NT2/D1 (cell line): ENCODE results near the gene LTB4R2.

ENCODE experiments used
- SUZ12 ChIP-seq: IDR thresholded peaks from 2 replicates; pipeline ENCODE4 v1.6.1; 2011; ENCODE audit not compliant: insufficient read length, insufficient read depth; ENCODE audit errors: extremely low read depth
- YY1 ChIP-seq: IDR thresholded peaks from 2 replicates; pipeline ENCODE4 v1.6.1; 2011; ENCODE audit not compliant: insufficient read length, insufficient read depth
- ZNF274 ChIP-seq: IDR thresholded peaks from 2 replicates; pipeline ENCODE4 v1.6.1; 2011; ENCODE audit warnings: mild to moderate bottlenecking, low read depth, low read length

DNA sequence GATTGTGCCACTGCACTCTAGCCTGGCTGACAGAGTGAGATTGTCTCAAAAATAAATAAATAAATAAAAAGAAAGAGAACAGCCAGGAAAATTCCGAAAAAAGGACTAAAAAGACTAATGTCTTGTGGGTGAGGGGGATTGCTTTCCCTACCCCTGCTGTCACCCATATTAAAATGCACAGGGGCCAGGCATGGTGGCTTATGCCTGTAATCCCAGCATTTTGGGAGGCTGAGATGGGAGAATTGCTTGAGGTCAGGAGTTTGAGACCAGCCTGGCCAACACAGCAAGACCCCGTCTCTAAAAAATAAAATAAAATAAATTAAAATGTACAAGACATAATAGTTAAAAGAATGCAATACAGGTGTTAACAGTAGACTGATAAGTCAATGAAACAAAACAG, 16.4 kb upstream of the LTB4R2 start:
- TF ChIP-seq YY1 = no peak
- TF ChIP-seq SUZ12 = no peak
- no peak for TF ChIP-seq ZNF274
